Transverse colon (tissue), 4 donors: ENCODE data around the gene CCDC8. TPM values are rescaled to one million over a fixed set of nuclear protein-coding genes. Genes with fewer than 3 reads are reported as not detected.

Experiments used
- total RNA-seq, 4 donors: library from RNA; depleted of rRNA; stranded (reverse); fragments of >200 nt; gene quantifications; one replicate each; pipeline ENCODE4 v1.1.0, GENCODE V29; 2016

Gene CCDC8
- total RNA-seq, 4 donors from 2014 or later: 0.40 to 1.9 (median 1.2) TPM

Other genes starting within 250 kb of the CCDC8 start
- not detected for gene IGFL1, start 183.8 kb downstream of the CCDC8 start, total RNA-seq
- 100 to 1,000 TPM in 2 of 4 donors, 10 to 100 TPM in 2; 37.7 to 227 (median 97.5) TPM for gene HIF3A, start 116.5 kb downstream of the CCDC8 start, total RNA-seq
- 100 to 1,000 TPM in 1 of 4 donors, 10 to 100 TPM in 3; 78.8 to 132 (median 96.8) TPM for gene PPP5C, start 66.5 kb downstream of the CCDC8 start, total RNA-seq
- gene PNMA8C, start 15.4 kb upstream of the CCDC8 start, total RNA-seq: not detected
- under 1 TPM in 3 of 4 donors, not detected in 1; 0.20 to 0.68 (median 0.64) TPM for gene PNMA8A, start 58.0 kb upstream of the CCDC8 start, total RNA-seq
- gene PNMA8B, start 82.3 kb upstream of the CCDC8 start, total RNA-seq: under 1 TPM; 0.27 to 0.80 (median 0.58) TPM
- gene CALM3, start 187.8 kb upstream of the CCDC8 start, total RNA-seq: 100 to 1,000 TPM; 160 to 923 (median 194) TPM
- 1 to 10 TPM in 2 of 4 donors, under 1 TPM in 1, not detected in 1; 0.55 to 2.4 (median 2.2) TPM for gene PTGIR, start 211.5 kb upstream of the CCDC8 start, total RNA-seq
- not detected for gene GNG8, start 222.6 kb upstream of the CCDC8 start, total RNA-seq
- 10 to 100 TPM in 1 of 4 donors, 1 to 10 TPM in 3; 5.3 to 27.1 (median 7.5) TPM for gene DACT3, start 247.6 kb upstream of the CCDC8 start, total RNA-seq